Mesothelial cell of epicardium (in vitro differentiated cells): Measurements from ENCODE around the gene GRK5. TPM values are rescaled to one million over a fixed set of nuclear protein-coding genes. Genes with fewer than 3 reads are reported as not detected.

Experiments used
- DNase-seq, 2 experiments: peaks; one replicate each; pipeline ENCODE4 v3.0.0; 2021; ENCODE audit warnings: low spot score in 2 of 2; ENCODE audit not compliant: unreplicated experiment in 2 of 2
- H3K27ac Mint-ChIP-seq: 2 replicates; pipeline ENCODE4 v1.8.0; 2021; ENCODE audit warnings: mixed read lengths
- H3K27me3 Mint-ChIP-seq: 2 replicates; pipeline ENCODE4 v1.8.0; 2021; ENCODE audit warnings: low read depth, mixed read lengths
- H3K36me3 Mint-ChIP-seq: 2 replicates; pipeline ENCODE4 v1.8.0; 2021; ENCODE audit warnings: mixed read lengths
- H3K4me1 Mint-ChIP-seq: 2 replicates; pipeline ENCODE4 v1.8.0; 2021; ENCODE audit warnings: mixed read lengths
- H3K4me3 Mint-ChIP-seq: 2 replicates; pipeline ENCODE4 v1.8.0; 2021; ENCODE audit warnings: mild to moderate bottlenecking, moderate library complexity, mixed read lengths
- H3K9me3 Mint-ChIP-seq: 2 replicates; pipeline ENCODE4 v1.8.0; 2021; ENCODE audit warnings: mixed read lengths
- total RNA-seq: library from RNA; stranded (reverse); gene quantifications from 3 replicates; pipeline ENCODE4 v1.2.1, GENCODE V29; 2021
- TF ChIP-seq, protein P1 (sequence below): fragments of 200-600 bp; sonication (generic); IDR thresholded peaks from one replicate; pipeline ENCODE4 v1.5.0; 2021; ENCODE audit warnings: antibody characterized with exemption; ENCODE audit not compliant: unreplicated experiment

The GRK5 gene
- total RNA-seq, 1 donor from 2014 or later, result 14.5 TPM

DNA sequence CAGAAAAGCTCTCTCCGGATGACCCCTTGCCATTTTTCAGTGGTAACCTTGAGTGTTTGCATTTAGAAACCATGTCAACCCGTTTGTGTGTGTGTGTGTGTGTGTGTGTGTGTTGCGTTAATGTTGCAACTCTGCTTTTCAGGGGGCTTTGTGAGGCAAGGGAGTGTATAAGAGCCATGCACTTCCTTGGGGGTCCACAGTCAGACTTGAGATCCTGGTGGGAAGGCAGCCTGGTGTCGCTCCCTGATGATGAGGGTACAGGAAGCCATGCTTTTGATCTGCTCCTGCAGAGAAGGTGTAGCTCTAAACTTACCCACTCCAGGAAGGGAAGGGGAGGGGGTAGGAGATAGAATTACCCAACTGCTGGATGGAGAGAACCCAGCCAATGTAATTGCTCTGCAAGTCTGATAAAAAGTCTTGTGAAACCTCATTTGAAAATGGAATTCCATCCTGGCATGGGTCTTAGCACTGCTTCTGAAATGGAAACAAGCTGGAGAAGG lies 10.7 kb downstream of the GRK5 start:
- Mint-ChIP-seq H3K27ac (no peak overlapping the region), H3K9me3 (no peaks in the 10 kb centered on the region), H3K27me3 (peaks cover 2% of the 10 kb centered on the region), H3K36me3 (no peaks in the 10 kb centered on the region), H3K4me3 (no peak overlapping the region), H3K4me1 (peaks cover 32% of the 10 kb centered on the region)
- no peak for DNase-seq
- TF ChIP-seq, protein P1, sequence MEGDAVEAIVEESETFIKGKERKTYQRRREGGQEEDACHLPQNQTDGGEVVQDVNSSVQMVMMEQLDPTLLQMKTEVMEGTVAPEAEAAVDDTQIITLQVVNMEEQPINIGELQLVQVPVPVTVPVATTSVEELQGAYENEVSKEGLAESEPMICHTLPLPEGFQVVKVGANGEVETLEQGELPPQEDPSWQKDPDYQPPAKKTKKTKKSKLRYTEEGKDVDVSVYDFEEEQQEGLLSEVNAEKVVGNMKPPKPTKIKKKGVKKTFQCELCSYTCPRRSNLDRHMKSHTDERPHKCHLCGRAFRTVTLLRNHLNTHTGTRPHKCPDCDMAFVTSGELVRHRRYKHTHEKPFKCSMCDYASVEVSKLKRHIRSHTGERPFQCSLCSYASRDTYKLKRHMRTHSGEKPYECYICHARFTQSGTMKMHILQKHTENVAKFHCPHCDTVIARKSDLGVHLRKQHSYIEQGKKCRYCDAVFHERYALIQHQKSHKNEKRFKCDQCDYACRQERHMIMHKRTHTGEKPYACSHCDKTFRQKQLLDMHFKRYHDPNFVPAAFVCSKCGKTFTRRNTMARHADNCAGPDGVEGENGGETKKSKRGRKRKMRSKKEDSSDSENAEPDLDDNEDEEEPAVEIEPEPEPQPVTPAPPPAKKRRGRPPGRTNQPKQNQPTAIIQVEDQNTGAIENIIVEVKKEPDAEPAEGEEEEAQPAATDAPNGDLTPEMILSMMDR, result no peak

DNA sequence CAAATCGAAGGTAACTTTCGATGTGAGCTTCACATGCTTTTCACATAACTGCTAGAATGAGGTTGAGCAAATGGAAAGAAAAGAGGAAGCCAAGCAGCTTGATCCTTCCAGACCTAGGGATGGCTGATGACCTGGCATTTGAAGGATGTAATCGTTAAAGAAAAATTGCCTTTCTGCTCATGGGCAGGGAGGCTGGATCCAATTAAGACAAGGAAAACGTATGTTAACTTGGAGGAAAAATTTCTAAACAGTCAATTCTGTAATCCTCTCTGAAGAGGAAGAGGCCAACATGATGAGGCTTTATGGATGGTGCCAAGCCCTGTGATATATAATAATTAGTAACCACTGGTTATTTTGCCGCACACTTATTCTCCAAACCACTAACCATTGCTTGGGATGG lies 12.5 kb downstream of the GRK5 start:
- peaks cover 35% of the 10 kb centered on the region for H3K4me1 Mint-ChIP-seq
- H3K27ac Mint-ChIP-seq, result peak overlapping the region; percentile 47
- H3K4me3 Mint-ChIP-seq, result no peak overlapping the region
- TF ChIP-seq, protein P1, result no peak
- no peak for DNase-seq
- H3K9me3 Mint-ChIP-seq, result no peaks in the 10 kb centered on the region
- no peaks in the 10 kb centered on the region for H3K36me3 Mint-ChIP-seq
- no peaks in the 10 kb centered on the region for H3K27me3 Mint-ChIP-seq

DNA sequence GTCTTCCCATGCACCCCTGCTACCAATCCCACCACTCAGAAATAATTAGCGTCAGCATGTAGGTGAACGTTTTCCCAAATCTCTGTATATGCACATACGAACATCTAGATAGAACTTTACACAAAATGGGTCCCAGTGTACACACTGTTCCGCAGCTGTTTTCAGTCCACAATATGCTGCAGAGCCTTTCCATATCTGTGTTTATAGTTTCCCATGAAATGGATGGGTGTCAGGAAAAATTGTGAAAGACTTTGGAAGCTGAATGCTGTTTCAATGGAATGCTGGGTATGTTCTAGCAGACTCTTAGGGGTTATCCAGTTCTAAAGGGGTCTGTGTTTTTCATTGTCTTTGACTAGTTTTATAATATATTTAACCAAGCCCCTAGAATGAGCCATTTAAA lies 13.8 kb downstream of the GRK5 start:
- Mint-ChIP-seq H3K36me3 (no peaks in the 10 kb centered on the region), H3K4me1 (peaks cover 35% of the 10 kb centered on the region), H3K4me3 (no peak overlapping the region), H3K27ac (peak overlapping the region; percentile 27), H3K9me3 (no peaks in the 10 kb centered on the region), H3K27me3 (no peaks in the 10 kb centered on the region)
- TF ChIP-seq, protein P1, result no peak
- no peak for DNase-seq

DNA sequence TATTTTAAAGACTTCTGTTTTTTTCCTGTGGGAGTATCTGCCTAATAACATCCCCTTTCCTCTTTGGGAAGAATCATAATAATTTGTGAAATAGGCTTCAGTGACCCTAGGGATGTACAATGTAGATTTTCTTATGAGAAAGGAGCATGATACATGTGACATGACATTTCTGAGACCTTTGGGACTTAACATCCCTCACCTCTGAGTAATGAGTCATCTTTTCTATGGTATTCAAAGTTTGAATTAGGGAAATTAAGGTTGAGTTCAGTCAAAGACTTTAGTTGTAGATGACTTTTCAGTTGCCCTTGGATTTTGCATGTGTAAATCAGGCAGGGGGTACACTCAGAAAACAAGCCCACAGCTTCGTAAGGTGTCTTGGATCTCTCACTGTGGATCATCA lies 14.3 kb downstream of the GRK5 start:
- Mint-ChIP-seq H3K27ac (no peak overlapping the region), H3K9me3 (no peaks in the 10 kb centered on the region)

DNA sequence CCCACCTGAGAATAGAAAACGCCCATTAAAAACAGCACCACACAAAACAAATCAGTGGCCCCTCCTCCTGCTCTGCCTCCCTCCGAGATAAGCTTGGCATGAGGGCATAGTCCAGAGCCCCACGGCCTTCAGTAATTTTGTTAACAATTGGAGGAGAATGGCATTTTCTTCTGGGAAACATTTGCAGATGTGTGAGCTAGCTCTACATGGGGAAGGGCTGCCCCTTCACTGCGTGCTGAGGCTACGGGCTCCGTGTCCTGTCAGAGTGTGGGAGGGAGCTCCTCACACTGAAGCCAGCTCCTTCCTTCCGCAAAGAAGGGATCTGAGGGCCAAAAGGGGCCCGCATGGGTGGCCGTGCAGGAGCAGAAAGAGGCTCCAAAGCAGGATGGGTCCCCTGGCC lies 15.2 kb downstream of the GRK5 start:
- H3K4me3 Mint-ChIP-seq, result no peak overlapping the region
- DNase-seq, result no peak
- TF ChIP-seq, protein P1, result no peak
- no peaks in the 10 kb centered on the region for H3K27me3 Mint-ChIP-seq
- H3K27ac Mint-ChIP-seq, result peak overlapping the region; percentile 65
- no peaks in the 10 kb centered on the region for H3K36me3 Mint-ChIP-seq
- no peaks in the 10 kb centered on the region for H3K9me3 Mint-ChIP-seq
- peaks cover 35% of the 10 kb centered on the region for H3K4me1 Mint-ChIP-seq

More for the DNA sequence above, 14.3 kb downstream of the GRK5 start:
- TF ChIP-seq, protein P1, result no peak
- no peaks in the 10 kb centered on the region for H3K36me3 Mint-ChIP-seq
- DNase-seq, result no peak
- peaks cover 35% of the 10 kb centered on the region for H3K4me1 Mint-ChIP-seq
- H3K27me3 Mint-ChIP-seq, result no peaks in the 10 kb centered on the region
- H3K4me3 Mint-ChIP-seq, result no peak overlapping the region

DNA sequence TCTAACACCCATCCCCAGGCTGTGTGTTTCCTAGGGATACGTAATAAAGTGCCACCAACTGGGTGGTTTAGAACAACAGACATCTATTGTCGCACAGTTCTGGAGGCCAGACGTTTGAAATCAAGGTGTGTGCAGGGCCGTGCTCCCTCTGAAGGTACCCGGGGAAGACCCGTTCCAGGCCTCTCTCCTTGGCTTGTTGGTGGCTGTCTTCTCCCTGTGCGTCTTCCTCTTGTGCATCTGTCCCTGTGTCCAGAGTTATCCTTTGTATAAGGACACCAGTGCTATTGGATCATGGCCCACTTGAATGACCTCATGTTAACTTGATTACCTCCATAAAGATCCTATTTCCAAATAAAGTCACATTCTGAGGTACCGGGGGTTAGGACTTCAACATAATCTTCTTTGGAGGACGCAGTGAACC lies 15.6 kb downstream of the GRK5 start:
- no peaks in the 10 kb centered on the region for H3K36me3 Mint-ChIP-seq
- no peak for DNase-seq
- no peak overlapping the region for H3K4me3 Mint-ChIP-seq
- TF ChIP-seq, protein P1, result no peak
- peaks cover 33% of the 10 kb centered on the region for H3K4me1 Mint-ChIP-seq
- H3K9me3 Mint-ChIP-seq, result no peaks in the 10 kb centered on the region
- no peaks in the 10 kb centered on the region for H3K27me3 Mint-ChIP-seq
- peak overlapping the region; percentile 65 for H3K27ac Mint-ChIP-seq
